ENCODE measurements around the gene TOR2A.

DNA sequence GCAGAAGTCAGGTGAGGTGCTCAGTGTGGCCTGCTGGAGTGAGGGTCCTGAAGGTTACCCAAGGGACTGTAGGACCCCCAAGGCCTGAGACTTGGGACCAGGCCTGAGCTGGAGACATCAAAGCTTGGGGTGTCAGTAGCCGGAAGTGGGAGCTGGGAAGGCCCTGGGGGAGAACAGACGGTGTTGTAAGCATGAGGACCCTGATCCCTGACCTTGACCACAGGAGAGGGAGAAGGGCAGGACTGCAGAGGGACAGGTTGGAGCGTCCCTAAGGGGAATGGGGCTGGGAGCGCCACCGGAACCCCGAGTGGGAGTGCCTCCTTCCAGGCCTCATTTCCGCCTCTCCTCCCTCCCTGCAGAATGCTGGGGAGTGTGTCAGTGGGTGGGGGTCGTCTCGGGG is 18.7 kb downstream of the TOR2A start:
- TF ChIP-seq, protein P1, sequence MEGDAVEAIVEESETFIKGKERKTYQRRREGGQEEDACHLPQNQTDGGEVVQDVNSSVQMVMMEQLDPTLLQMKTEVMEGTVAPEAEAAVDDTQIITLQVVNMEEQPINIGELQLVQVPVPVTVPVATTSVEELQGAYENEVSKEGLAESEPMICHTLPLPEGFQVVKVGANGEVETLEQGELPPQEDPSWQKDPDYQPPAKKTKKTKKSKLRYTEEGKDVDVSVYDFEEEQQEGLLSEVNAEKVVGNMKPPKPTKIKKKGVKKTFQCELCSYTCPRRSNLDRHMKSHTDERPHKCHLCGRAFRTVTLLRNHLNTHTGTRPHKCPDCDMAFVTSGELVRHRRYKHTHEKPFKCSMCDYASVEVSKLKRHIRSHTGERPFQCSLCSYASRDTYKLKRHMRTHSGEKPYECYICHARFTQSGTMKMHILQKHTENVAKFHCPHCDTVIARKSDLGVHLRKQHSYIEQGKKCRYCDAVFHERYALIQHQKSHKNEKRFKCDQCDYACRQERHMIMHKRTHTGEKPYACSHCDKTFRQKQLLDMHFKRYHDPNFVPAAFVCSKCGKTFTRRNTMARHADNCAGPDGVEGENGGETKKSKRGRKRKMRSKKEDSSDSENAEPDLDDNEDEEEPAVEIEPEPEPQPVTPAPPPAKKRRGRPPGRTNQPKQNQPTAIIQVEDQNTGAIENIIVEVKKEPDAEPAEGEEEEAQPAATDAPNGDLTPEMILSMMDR (IDR thresholded peaks at IDR 0.05; ENCODE audit: extremely low read depth in 1 of 2, insufficient read depth in 1 of 2, low read depth in 1 of 2, low read length in 2 of 2), result no peak
- TF ChIP-seq POLR2AphosphoS5 (IDR thresholded peaks at IDR 0.05; ENCODE audit: insufficient read depth, low read depth, low read length) (no peak), EZH2 (IDR thresholded peaks at IDR 0.05; ENCODE audit: borderline replicate concordance, low read depth, low read length, severe bottlenecking) (no peak)

Measured in endothelial cell of umbilical vein (primary cell).